Measurements from ENCODE around the gene RNF34.

RNF34 gene

GRCh38 chr12:121443193-121443870 is 43.4 kb downstream of the RNF34 start:
- H3K4me3 ChIP-seq (ENCODE audit: low read depth, low read length) = no peak overlapping the region
- peak; percentile 95 for TF ChIP-seq CTCF (IDR thresholded peaks at IDR 0.05; ENCODE audit: control insufficient read depth, extremely low read depth, insufficient read depth)
- peak; percentile 28 for DNase-seq (ENCODE audit: low read depth)

DNA sequence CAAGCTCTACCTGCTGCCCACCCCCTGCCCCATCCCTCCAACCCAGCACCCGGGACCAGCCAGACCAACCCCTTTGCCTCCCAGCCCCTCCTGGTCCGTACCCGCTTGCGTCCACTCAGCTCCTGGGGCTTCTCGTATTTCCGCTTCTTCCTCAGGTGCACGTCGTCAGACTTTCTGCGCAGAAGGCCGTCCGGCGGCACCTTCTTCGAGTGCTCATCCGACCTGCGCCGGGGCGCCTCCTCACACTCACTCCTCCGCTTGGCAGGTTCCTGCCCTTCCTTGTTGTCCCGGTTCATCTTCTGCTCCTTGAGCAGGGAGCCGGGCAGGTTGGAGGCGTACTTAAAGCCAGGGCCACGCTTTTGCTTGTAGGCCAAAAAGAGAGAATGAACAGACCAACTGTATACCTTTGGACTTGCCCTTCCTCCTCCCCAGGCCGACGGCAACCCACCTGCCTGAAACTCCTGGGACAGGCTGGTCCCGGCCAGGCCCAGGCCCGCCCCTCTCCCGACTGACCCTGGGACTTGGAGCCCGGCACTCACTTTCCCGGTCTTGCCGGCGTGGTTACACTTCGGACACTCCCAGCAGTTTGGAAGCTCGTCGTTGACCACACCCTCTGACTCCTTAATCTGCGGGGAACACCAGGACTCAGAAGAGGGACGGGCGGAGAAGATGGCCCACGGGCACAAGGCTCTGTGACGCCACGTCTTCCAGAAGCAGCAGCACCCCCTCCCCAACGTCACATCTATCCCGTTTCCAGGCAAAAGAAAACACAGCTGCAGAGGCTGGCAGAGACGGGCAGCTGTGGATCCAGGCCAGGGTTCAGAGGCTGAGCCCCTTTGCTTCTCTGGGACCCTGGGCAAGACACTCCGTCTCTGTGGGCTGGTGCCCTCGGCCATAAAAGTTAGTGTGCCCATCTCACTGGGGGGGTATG is 44.3 kb downstream of the RNF34 start:
- no peak overlapping the region for H3K4me3 ChIP-seq (ENCODE audit: low read depth, low read length)
- TF ChIP-seq CTCF (IDR thresholded peaks at IDR 0.05; ENCODE audit: control insufficient read depth, extremely low read depth, insufficient read depth) = no peak
- no peak for DNase-seq (ENCODE audit: low read depth)

- DNase-seq (ENCODE audit: low read depth) = no peak
- H3K4me3 ChIP-seq (ENCODE audit: low read depth, low read length) = no peak overlapping the region
- no peak for TF ChIP-seq CTCF (IDR thresholded peaks at IDR 0.05; ENCODE audit: control insufficient read depth, extremely low read depth, insufficient read depth)
These were observed 44.9 kb downstream of the RNF34 start for GRCh38 chr12:121444842-121445202.

DNA sequence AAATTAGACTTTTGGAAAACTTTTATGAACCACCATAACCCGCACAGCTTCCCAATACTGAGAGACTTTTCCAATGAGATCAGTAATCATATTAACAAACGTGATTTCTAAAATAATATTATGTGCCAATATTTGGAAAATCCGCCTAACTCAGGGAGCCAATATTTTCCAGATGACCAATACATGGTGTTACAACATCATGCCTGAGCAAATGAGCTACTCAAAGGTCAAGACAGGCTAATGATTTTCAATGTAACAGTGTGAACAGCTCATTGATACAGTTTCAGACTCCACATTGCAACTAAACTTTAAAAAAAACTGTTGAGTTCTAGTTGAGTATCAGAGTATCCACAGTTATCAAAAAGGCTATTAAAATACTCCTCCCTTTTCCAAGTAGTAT is 46.8 kb downstream of the RNF34 start:
- no peak for TF ChIP-seq CTCF (IDR thresholded peaks at IDR 0.05; ENCODE audit: control insufficient read depth, extremely low read depth, insufficient read depth)
- H3K4me3 ChIP-seq (ENCODE audit: low read depth, low read length) = no peak overlapping the region
- DNase-seq (ENCODE audit: low read depth) = no peak

DNA sequence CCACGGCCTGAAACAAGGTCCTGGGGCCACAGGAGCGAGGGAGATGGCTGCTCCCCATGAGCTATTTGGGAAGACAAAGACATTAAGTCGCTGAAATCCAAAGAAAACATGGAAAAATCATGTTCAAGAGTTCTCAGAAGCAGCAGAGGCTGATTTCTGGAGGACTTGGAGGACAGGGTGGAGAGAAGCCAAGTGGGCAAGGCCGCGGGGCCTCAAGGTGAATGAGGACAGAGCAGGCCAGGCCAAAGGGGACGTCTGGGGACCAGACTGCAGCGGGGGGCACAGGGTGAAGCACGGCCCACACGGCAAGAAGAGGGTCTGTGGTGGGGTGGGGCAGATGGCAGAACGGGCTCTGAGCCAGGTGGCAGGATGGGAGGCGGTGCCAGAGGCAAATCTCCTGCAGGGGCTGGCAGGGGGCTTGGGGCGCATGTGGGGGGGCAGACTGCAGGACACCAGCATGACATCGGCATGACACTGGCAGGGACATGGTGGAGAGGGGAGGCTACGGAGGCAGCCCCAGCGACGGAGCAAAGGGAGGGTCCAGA is 48.9 kb downstream of the RNF34 start:
- TF ChIP-seq CTCF (IDR thresholded peaks at IDR 0.05; ENCODE audit: control insufficient read depth, extremely low read depth, insufficient read depth) = no peak
- no peak overlapping the region for H3K4me3 ChIP-seq (ENCODE audit: low read depth, low read length)
- no peak for DNase-seq (ENCODE audit: low read depth)

DNA sequence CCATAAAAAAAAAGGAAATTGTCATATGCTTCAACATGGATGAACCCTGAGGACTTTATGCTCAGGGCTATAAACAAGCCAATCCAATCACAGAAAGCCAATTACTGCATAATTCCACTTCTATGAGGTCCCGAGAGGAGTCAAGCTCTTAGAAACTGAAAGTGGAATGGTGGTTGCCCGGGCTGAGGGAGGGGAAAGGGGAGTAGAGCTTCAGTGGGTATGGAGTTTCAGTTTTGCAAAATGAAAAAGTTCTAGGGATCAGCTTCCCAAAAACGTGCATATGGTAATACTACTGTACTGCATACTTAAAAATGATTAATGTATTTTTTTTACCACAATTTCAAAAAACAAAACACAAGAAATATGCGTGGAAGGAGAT is 52.0 kb downstream of the RNF34 start:
- no peak for DNase-seq (ENCODE audit: low read depth)
- H3K4me3 ChIP-seq (ENCODE audit: low read depth, low read length) = no peak overlapping the region
- no peak for TF ChIP-seq CTCF (IDR thresholded peaks at IDR 0.05; ENCODE audit: control insufficient read depth, extremely low read depth, insufficient read depth)
